Hepatocyte (in vitro differentiated cells): ENCODE results near the gene CEP128.

ENCODE experiments used
- EZH2 ChIP-seq: fragments of 200-600 bp; sonication (generic); IDR thresholded peaks from 2 replicates; pipeline ENCODE4 v1.6.1; 2016; ENCODE audit warnings: antibody characterized with exemption, mild to moderate bottlenecking, borderline replicate concordance
- TF ChIP-seq, protein P1 (sequence below): fragments of 200-600 bp; sonication (generic); IDR thresholded peaks from 2 replicates; pipeline ENCODE4 v1.5.1; 2016; ENCODE audit warnings: antibody characterized with exemption, mild to moderate bottlenecking; ENCODE audit not compliant: poor library complexity

DNA sequence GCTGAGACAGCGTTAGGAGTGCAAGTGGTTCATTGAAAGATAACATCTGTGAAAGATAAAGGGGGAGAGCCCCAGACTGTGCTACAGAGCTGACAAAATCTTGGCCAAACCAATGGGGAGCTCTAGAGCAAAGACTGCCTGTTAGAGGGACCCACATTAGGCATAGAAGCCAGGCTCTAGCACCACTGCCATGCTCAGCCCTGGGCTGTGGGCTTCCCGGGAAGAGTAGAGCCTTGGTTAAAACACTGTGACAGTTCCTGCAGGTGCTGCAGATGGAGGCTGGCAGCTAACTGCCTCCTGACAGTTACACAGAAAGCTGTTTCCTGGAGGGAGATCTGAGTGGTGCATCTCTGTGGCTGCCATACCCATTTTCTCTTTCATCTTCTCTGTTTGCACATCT is 36.9 kb upstream of the CEP128 start:
- TF ChIP-seq, protein P1, sequence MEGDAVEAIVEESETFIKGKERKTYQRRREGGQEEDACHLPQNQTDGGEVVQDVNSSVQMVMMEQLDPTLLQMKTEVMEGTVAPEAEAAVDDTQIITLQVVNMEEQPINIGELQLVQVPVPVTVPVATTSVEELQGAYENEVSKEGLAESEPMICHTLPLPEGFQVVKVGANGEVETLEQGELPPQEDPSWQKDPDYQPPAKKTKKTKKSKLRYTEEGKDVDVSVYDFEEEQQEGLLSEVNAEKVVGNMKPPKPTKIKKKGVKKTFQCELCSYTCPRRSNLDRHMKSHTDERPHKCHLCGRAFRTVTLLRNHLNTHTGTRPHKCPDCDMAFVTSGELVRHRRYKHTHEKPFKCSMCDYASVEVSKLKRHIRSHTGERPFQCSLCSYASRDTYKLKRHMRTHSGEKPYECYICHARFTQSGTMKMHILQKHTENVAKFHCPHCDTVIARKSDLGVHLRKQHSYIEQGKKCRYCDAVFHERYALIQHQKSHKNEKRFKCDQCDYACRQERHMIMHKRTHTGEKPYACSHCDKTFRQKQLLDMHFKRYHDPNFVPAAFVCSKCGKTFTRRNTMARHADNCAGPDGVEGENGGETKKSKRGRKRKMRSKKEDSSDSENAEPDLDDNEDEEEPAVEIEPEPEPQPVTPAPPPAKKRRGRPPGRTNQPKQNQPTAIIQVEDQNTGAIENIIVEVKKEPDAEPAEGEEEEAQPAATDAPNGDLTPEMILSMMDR = no peak
- no peak for TF ChIP-seq EZH2
